A549 treated with ZK216348 at 1 μM for 4 hours (cell line): ENCODE measurements around the gene MOB3A. TPM values are rescaled to one million over a fixed set of nuclear protein-coding genes. Genes with fewer than 3 reads are reported as not detected.

ENCODE experiments used
- total RNA-seq: library from RNA; stranded (reverse); fragments of 200-300 nt; extraction: Qiagen RNA extraction; gene quantifications from 5 replicates; pipeline ENCODE4 v1.2.3, GENCODE V29; 2022; ENCODE audit warnings: low read depth

MOB3A gene
- 9.7 to 16.0 TPM (median 12.5 TPM) in 5 replicates for total RNA-seq

DNA sequence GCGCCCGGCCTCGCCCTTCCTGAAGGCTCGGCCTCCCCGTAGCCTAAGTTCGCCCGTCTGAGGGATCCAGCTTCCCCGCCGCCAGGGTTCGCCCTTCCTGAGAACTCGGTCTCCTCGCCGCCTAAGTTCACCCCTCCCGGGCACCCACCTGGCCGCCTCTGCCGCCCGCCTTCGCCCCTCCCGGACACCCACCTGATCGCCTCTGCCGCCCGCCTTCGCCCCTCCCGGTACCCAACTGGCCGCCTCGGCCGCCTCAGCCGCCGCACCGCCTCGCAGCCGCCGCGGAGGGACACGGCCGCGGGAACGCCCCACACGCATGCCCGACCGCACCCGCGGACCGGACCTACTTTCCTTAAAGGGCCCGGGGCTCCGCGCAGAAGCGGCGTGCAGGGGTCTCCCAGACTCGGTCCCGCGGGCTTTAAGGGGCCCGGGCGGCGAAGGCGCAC, at the start of gene MOB3A:
Gene MOB3A (minus strand): TSS at position 293 of the 446 bp plus-strand sequence. CDS start 17,766 bp downstream, outside the sequence.

GRCh38 chr19:2096480-2097202, 515 bp upstream of the MOB3A start, which contains the start of gene IZUMO4:
Gene IZUMO4 (plus strand): TSS chr19:2096915. CDS start chr19:2096946, 31 bp downstream.

DNA sequence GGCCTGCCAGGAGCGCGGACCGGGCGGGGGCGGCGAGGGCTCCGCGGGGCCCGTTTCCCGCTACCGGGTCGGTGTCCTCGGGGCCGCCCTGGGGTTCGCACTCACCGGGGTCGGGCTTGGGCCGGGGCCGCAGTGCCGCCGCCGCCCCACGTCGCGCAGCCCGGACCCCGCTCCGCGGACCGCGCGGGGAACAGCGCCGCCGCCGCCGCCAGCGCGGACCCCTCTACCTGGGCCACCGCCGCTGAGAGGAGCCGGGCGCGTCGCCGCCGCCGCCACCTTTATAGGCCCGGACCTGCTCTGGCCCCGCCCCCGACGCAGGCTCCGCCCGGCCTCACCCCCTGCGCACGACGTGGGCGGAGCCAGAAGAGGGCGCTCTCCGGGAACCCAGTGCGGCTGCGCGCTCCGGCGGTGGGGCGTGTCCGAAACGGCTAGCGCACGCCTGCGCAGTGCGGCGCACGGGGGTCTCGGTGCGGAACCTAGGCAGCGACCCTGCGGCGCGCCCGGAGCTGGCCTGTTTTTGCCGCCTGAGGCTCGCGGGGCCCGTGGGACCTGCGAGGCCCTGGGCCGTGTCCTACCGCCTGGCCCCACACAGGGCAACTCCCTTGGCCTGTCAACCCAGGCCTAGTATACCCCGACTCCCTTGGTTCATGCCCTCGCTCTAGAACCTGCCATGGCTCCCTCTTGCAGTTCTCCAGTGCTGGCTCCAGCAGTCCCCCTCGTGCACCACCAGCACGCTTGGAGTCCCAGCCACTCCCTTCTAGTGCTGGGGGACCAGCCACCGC, 44.9 kb downstream of the MOB3A start, which contains the start of gene MKNK2:
Gene MKNK2 (minus strand): TSS at position 254 of the 782 bp plus-strand sequence. CDS start 393 bp downstream, outside the sequence.

Other genes with a start within 250 kb of the MOB3A start
- 15.8 to 23.8 TPM (median 20.9 TPM) in 5 replicates for gene REXO1, start 247.8 kb downstream of the MOB3A start, total RNA-seq
- gene KLF16, start 232.7 kb downstream of the MOB3A start, total RNA-seq, result 11.6 to 34.9 TPM (median 29.3 TPM) in 5 replicates
- gene ABHD17A, start 210.8 kb downstream of the MOB3A start, total RNA-seq, result 12.2 to 41.4 TPM (median 39.7 TPM) in 5 replicates
- gene ADAT3, start 190.9 kb downstream of the MOB3A start, total RNA-seq, result 1.4 to 7.2 TPM (median 5.7 TPM) in 5 replicates
- gene SCAMP4, start 190.9 kb downstream of the MOB3A start, total RNA-seq, result 49.1 to 58.8 TPM (median 57.5 TPM) in 5 replicates
- gene CSNK1G2, start 155.2 kb downstream of the MOB3A start, total RNA-seq, result 33.5 to 54.5 TPM (median 49.4 TPM) in 5 replicates
- 20.5 to 49.3 TPM (median 44.8 TPM) in 5 replicates for gene BTBD2, start 80.6 kb downstream of the MOB3A start, total RNA-seq
- gene MKNK2, start 45.1 kb downstream of the MOB3A start, total RNA-seq, result 35.6 to 83.3 TPM (median 75.7 TPM) in 5 replicates
- 0.42 to 1.8 TPM (median 0.70 TPM) in 4 of 5 replicates, not detected in the other for gene IZUMO4, start 589 bp upstream of the MOB3A start, total RNA-seq
- 43.3 to 77.0 TPM (median 72.5 TPM) in 5 replicates for gene AP3D1, start 55.2 kb upstream of the MOB3A start, total RNA-seq
- gene DOT1L, start 67.6 kb upstream of the MOB3A start, total RNA-seq, result 7.2 to 17.5 TPM (median 16.5 TPM) in 5 replicates
- 30.0 to 62.7 TPM (median 56.1 TPM) in 5 replicates for gene PLEKHJ1, start 140.0 kb upstream of the MOB3A start, total RNA-seq
- gene SF3A2, start 140.5 kb upstream of the MOB3A start, total RNA-seq, result 55.3 to 77.1 TPM (median 72.5 TPM) in 5 replicates
- 5.3 to 22.3 TPM (median 16.9 TPM) in 5 replicates for gene AMH, start 153.0 kb upstream of the MOB3A start, total RNA-seq
- gene JSRP1, start 160.1 kb upstream of the MOB3A start, total RNA-seq, result 0.49 to 1.8 TPM (median 0.87 TPM) in 4 of 5 replicates, not detected in the other
- 0.07 TPM in 1 of 5 replicates, not detected in the others for gene PEAK3, start 185.8 kb upstream of the MOB3A start, total RNA-seq
- gene LINGO3, start 211.8 kb upstream of the MOB3A start, total RNA-seq, result not detected in 5 replicates
- gene LSM7, start 232.3 kb upstream of the MOB3A start, total RNA-seq, result 135 to 172 TPM (median 154 TPM) in 5 replicates
- 8.3 to 27.9 TPM (median 21.2 TPM) in 5 replicates for gene SPPL2B, start 232.4 kb upstream of the MOB3A start, total RNA-seq